ENCODE data around the gene NOL9. TPM values are rescaled to one million over a fixed set of nuclear protein-coding genes. Genes with fewer than 3 reads are reported as not detected.

Gene NOL9
- total RNA-seq, 1 donor from 2014 or later: 34.5 TPM

DNA sequence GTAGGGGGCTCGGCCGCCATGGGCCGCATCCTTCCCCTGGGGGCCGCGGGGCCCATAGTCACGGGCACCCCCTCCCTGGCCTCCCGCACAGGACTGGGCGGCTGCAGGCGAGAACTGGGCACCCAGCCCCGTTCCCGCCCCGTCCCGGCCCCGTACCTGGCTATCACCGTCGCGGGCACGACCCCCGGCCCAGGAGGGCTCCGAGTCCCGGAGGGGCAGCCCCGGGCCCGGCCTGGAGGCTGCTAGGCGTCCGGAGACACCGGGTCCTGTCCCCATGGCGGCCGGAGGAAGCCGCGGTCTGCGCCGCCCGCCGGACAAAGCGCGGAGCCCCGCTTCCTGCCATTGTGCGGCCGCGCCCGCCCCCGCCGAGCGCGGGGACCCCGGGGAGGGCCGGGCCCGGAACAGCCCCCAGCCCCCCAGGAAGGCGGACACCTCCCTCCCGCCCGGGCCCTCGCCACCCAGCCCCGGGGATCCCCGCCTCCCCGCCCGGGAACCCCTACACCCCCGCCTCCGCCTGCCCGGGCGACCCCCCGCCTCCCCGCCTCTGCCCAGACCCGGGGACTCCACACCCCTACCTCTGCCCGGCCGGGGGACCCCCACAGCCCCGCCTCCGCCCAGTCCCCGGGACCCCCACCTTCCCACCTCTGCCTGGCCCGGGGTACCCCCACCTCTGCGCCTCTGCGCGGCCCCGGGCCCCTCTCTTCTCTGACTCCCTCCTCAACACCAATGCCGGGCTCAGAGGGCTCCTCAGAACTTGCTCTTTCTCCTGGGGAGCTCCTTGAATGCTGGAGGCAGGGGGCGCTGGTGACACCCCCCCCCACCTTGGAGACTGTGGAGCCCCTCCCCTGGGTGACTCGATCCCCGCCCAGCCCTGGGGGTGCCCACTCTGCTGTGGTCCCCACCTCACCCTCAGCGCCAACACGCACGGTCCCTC, 68.9 kb downstream of the NOL9 start:
- H3K36me3 Mint-ChIP-seq (ENCODE audit: unreplicated experiment): no peaks in the 10 kb centered on the region
- peak; percentile 67 for DNase-seq
- peaks cover 1% of the 10 kb centered on the region for H3K9me3 Mint-ChIP-seq (ENCODE audit: unreplicated experiment)
- peaks cover 14% of the 10 kb centered on the region for H3K4me1 Mint-ChIP-seq (ENCODE audit: low read depth, unreplicated experiment)
- no peak overlapping the region for H3K27ac Mint-ChIP-seq (ENCODE audit: unreplicated experiment)
- peaks cover 5% of the 10 kb centered on the region for H3K27me3 Mint-ChIP-seq (ENCODE audit: unreplicated experiment)
- H3K4me3 Mint-ChIP-seq (ENCODE audit: unreplicated experiment): peak overlapping the region; percentile 73
- TF ChIP-seq CTCF (IDR thresholded peaks at IDR 0.05; ENCODE audit: partially characterized antibody, unreplicated experiment): no peak

DNA sequence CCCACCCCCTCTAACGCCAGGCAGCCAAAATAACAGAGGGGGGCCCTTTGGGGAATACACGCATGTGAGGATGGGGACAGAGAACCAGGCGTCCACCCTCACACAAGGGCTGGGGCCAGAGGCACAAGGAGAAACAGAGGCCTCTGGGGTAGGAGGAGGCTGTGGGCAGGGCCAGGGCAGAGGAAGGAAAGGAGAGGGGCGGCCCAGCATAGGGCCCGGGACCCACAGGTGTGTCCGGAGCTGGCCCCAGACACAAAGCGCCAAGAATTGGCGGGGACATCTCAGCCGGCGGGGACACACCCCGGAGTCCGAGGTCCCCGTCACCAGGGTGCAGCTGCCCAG, 69.5 kb downstream of the NOL9 start:
- Mint-ChIP-seq H3K4me3 (ENCODE audit: unreplicated experiment) (peak overlapping the region; percentile 84), H3K9me3 (ENCODE audit: unreplicated experiment) (peaks cover 1% of the 10 kb centered on the region), H3K4me1 (ENCODE audit: low read depth, unreplicated experiment) (peaks cover 14% of the 10 kb centered on the region), H3K36me3 (ENCODE audit: unreplicated experiment) (no peaks in the 10 kb centered on the region), H3K27ac (ENCODE audit: unreplicated experiment) (peak overlapping the region; percentile 62), H3K27me3 (ENCODE audit: unreplicated experiment) (peaks cover 5% of the 10 kb centered on the region)
- no peak for TF ChIP-seq CTCF (IDR thresholded peaks at IDR 0.05; ENCODE audit: partially characterized antibody, unreplicated experiment)
- DNase-seq: no peak

DNA sequence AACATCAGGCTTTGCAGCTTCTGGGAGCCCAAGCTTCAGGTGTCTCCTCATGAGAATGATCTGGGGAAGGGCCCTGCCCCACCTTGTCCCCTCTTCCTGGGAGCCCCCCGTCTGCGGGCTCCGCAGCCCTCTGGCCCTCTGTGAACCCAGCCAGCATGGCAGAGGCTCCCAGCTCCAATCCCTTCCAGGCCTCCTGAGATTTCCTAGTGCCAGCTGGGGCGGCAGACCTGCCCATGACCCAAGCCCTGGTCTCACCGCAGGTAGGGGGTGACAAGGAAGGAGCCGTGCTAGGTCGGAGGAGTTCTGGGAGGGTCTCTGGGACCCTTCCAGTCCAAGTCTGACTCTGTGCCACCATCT, 70.6 kb downstream of the NOL9 start:
- no peak for DNase-seq
- H3K27ac Mint-ChIP-seq (ENCODE audit: unreplicated experiment): no peak overlapping the region
- no peak for TF ChIP-seq CTCF (IDR thresholded peaks at IDR 0.05; ENCODE audit: partially characterized antibody, unreplicated experiment)
- peaks cover 1% of the 10 kb centered on the region for H3K9me3 Mint-ChIP-seq (ENCODE audit: unreplicated experiment)
- no peaks in the 10 kb centered on the region for H3K36me3 Mint-ChIP-seq (ENCODE audit: unreplicated experiment)
- H3K4me3 Mint-ChIP-seq (ENCODE audit: unreplicated experiment): peak overlapping the region; percentile 64
- H3K27me3 Mint-ChIP-seq (ENCODE audit: unreplicated experiment): peaks cover 5% of the 10 kb centered on the region
- H3K4me1 Mint-ChIP-seq (ENCODE audit: low read depth, unreplicated experiment): peaks cover 14% of the 10 kb centered on the region

DNA sequence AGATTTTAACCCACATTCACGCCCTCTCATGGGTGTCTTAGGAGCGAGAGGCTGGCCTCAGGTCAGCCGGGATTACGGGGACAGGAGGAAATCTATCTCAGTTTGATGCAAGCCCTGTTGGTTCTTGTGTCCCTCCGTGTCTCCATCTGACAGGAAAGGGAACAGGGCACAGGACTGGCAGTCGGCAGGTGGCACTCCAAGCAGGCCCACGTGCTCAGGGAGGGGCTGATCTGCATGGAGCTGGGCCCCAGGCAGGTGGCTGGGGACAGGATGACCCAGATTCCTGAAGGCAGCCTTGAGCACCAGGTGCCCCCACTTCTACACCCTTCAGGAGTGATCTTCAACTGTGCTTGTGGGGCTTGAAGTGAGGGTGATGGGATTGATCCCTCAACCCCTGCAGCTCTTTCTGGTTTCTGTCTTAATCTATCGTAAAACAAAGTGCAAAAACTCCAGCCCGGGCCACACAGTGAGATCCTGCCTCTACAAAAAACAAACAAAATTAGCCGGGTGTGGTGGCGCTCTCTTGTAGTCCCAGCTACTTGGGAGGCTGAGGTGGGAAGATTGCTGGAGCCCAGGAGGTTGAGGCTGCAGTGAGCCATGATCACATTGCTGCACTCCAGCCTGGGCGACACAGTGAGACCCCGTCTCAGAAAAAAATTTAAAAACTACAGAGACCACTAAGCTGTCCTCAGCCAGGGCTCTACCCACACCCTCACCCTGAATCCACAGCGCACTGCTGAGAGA, 71.1 kb downstream of the NOL9 start:
- Mint-ChIP-seq H3K36me3 (ENCODE audit: unreplicated experiment) (no peaks in the 10 kb centered on the region), H3K27ac (ENCODE audit: unreplicated experiment) (no peak overlapping the region), H3K27me3 (ENCODE audit: unreplicated experiment) (peaks cover 5% of the 10 kb centered on the region), H3K9me3 (ENCODE audit: unreplicated experiment) (peaks cover 1% of the 10 kb centered on the region), H3K4me1 (ENCODE audit: low read depth, unreplicated experiment) (peaks cover 14% of the 10 kb centered on the region), H3K4me3 (ENCODE audit: unreplicated experiment) (no peak overlapping the region)
- TF ChIP-seq CTCF (IDR thresholded peaks at IDR 0.05; ENCODE audit: partially characterized antibody, unreplicated experiment): no peak
- DNase-seq: no peak

DNA sequence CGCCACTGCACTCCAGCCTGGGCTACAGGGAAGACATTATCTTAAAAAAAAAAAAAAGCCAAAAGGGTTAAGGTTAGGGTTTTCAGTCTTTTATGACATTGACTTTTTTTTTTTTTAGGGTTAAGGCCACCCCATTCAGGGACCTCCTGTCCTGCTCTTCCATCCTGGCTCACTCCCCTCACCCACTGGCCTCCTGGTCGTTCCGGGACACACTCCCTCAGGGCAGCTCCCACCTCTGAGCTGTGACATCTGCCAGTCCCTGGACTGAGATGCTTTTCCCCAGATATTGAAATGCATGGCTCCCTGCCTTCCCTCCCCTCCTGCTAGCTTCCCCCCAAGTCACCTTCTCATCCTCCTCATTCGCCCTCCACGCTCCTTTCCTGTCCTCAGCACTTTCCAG, 72.5 kb downstream of the NOL9 start:
- TF ChIP-seq CTCF (IDR thresholded peaks at IDR 0.05; ENCODE audit: partially characterized antibody, unreplicated experiment): no peak
- Mint-ChIP-seq H3K27me3 (ENCODE audit: unreplicated experiment) (peaks cover 5% of the 10 kb centered on the region), H3K36me3 (ENCODE audit: unreplicated experiment) (no peaks in the 10 kb centered on the region), H3K4me3 (ENCODE audit: unreplicated experiment) (peak overlapping the region; percentile 53), H3K27ac (ENCODE audit: unreplicated experiment) (peak overlapping the region; percentile 60), H3K4me1 (ENCODE audit: low read depth, unreplicated experiment) (peaks cover 14% of the 10 kb centered on the region), H3K9me3 (ENCODE audit: unreplicated experiment) (no peaks in the 10 kb centered on the region)
- DNase-seq: no peak

Measured in glutamatergic neuron (in vitro differentiated cells).